ENCODE results near the gene ALOX12.

The ALOX12 gene

GRCh38 chr17:7026471-7027115, 30.7 kb downstream of the ALOX12 start:
- Histone ChIP-seq H3F3A (ENCODE audit: insufficient read depth, low read length) (0 out of 2 replicates have a peak, but pooled peaks cover 4% of the 10 kb centered on the region), H3K9me3 (replicated peaks; ENCODE audit: insufficient read depth, low read length) (no peaks in the 10 kb centered on the region), H3K27me3 (replicated peaks; ENCODE audit: insufficient read depth, low read length) (no peaks in the 10 kb centered on the region), H3K27ac (ENCODE audit: low read length) (no peak overlapping the region), H3K4me3 (ENCODE audit: low read length) (no peak overlapping the region), H3K9ac (ENCODE audit: low read length) (no peak overlapping the region), H3K4me1 (ENCODE audit: low read length) (peaks cover 19% of the 10 kb centered on the region), H3K4me2 (ENCODE audit: low read depth, low read length) (no peak overlapping the region), H3K79me2 (ENCODE audit: low read length) (no peaks in the 10 kb centered on the region), H2AFZ (ENCODE audit: low read length) (no peak overlapping the region), H3K9me2 (replicated peaks; ENCODE audit: insufficient read depth, low read length) (no peaks in the 10 kb centered on the region), H4K20me1 (ENCODE audit: insufficient read depth, low read length) (no peaks in the 10 kb centered on the region), H3K36me3 (replicated peaks; ENCODE audit: insufficient read depth, low read length) (no peaks in the 10 kb centered on the region)
- no peak for DNase-seq
- TF ChIP-seq EZH2phosphoT487 (IDR thresholded peaks at IDR 0.05; ENCODE audit: low read length) (no peak), CTCF (IDR thresholded peaks at IDR 0.05; ENCODE audit: low read length) (no peak), EZH2 (optimal IDR thresholded peaks at IDR 0.05; ENCODE audit: low read depth, low read length) (no peak)

GRCh38 chr17:7027335-7027734, 31.5 kb downstream of the ALOX12 start:
- TF ChIP-seq CTCF (IDR thresholded peaks at IDR 0.05; ENCODE audit: low read length) (no peak), EZH2 (optimal IDR thresholded peaks at IDR 0.05; ENCODE audit: low read depth, low read length) (no peak), EZH2phosphoT487 (IDR thresholded peaks at IDR 0.05; ENCODE audit: low read length) (no peak)
- Histone ChIP-seq H3K4me1 (ENCODE audit: low read length) (peaks cover 16% of the 10 kb centered on the region), H3K4me3 (ENCODE audit: low read length) (no peak overlapping the region), H3K79me2 (ENCODE audit: low read length) (no peaks in the 10 kb centered on the region), H3K9me2 (replicated peaks; ENCODE audit: insufficient read depth, low read length) (no peaks in the 10 kb centered on the region), H2AFZ (ENCODE audit: low read length) (no peak overlapping the region), H3K9ac (ENCODE audit: low read length) (no peak overlapping the region), H3K27ac (ENCODE audit: low read length) (no peak overlapping the region), H3K9me3 (replicated peaks; ENCODE audit: insufficient read depth, low read length) (no peaks in the 10 kb centered on the region), H4K20me1 (ENCODE audit: insufficient read depth, low read length) (no peaks in the 10 kb centered on the region), H3K36me3 (replicated peaks; ENCODE audit: insufficient read depth, low read length) (no peaks in the 10 kb centered on the region), H3K4me2 (ENCODE audit: low read depth, low read length) (no peak overlapping the region), H3F3A (ENCODE audit: insufficient read depth, low read length) (peaks cover 4% of the 10 kb centered on the region; the same call in 1 of the 2 replicates), H3K27me3 (replicated peaks; ENCODE audit: insufficient read depth, low read length) (no peaks in the 10 kb centered on the region)
- no peak for DNase-seq

- TF ChIP-seq EZH2 (optimal IDR thresholded peaks at IDR 0.05; ENCODE audit: low read depth, low read length) (no peak), CTCF (IDR thresholded peaks at IDR 0.05; ENCODE audit: low read length) (no peak), EZH2phosphoT487 (IDR thresholded peaks at IDR 0.05; ENCODE audit: low read length) (no peak)
- DNase-seq = no peak
- peaks cover 12% of the 10 kb centered on the region for H3K4me1 ChIP-seq (ENCODE audit: low read length)
- H3K4me3 ChIP-seq (ENCODE audit: low read length) = no peak overlapping the region
- H3K9ac ChIP-seq (ENCODE audit: low read length) = no peak overlapping the region
- H4K20me1 ChIP-seq (ENCODE audit: insufficient read depth, low read length) = no peaks in the 10 kb centered on the region
- no peaks in the 10 kb centered on the region for H3K36me3 ChIP-seq (replicated peaks; ENCODE audit: insufficient read depth, low read length)
- no peak overlapping the region for H3K27ac ChIP-seq (ENCODE audit: low read length)
- H3K4me2 ChIP-seq (ENCODE audit: low read depth, low read length) = no peak overlapping the region
- H3K79me2 ChIP-seq (ENCODE audit: low read length) = no peaks in the 10 kb centered on the region
- peaks cover 2% of the 10 kb centered on the region; the same call in 1 of the 2 replicates for H3F3A ChIP-seq (ENCODE audit: insufficient read depth, low read length)
- H3K9me3 ChIP-seq (replicated peaks; ENCODE audit: insufficient read depth, low read length) = no peaks in the 10 kb centered on the region
- no peaks in the 10 kb centered on the region for H3K9me2 ChIP-seq (replicated peaks; ENCODE audit: insufficient read depth, low read length)
- H3K27me3 ChIP-seq (replicated peaks; ENCODE audit: insufficient read depth, low read length) = no peaks in the 10 kb centered on the region
- no peak overlapping the region for H2AFZ ChIP-seq (ENCODE audit: low read length)
Observed at GRCh38 chr17:7029096-7029495, 33.2 kb downstream of the ALOX12 start.
